CD1c-positive myeloid dendritic cell (primary cell): Measurements from ENCODE around the gene PDIA5.

Experiments
- DNase-seq: peaks from one replicate; pipeline ENCODE4 v3.0.0-alpha.2; 2016; ENCODE audit errors: extremely low spot score

Gene PDIA5

DNA sequence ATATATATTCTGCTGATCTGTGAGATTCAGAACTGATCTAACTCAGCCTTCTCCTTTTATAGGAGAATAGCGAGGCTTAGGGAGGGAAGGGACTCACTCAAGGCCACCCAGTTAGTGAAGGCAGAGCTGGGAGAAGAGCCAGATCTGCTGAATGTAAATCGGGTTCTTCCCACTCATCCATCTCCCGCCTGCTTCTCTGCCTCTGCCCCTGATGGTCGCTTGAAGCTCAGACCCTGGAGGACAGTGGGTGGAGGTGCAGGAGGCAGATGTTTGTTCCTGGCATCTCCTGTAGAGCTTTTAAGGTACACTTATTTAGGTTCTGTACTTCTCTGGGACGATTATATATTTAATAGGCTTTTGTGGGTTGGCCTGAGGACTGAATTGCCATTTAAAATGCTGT, 4.3 kb downstream of the PDIA5 start:
- no peak for DNase-seq

- DNase-seq: no peak
Measured at GRCh38 chr3:123071581-123071980, 4.8 kb downstream of the PDIA5 start.

DNA sequence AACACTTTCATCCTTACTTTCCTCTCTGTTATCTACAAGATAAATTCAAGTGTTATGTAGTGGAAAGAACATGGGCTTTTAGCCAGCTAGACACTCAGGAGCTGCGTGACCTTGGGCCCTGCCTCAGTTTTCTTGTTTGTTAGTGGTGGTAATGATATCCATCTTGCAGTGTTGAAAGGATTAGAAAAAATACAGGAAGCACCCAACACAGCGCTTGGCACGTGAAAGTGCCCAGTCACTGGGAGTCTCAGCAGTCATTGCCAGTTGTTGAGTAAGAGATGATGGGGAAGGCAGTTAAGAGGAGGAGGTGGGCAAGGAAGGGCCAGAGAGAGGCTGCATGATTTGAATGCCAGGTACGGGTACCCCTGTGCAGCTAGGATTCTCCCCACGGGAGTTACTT, 5.3 kb downstream of the PDIA5 start:
- DNase-seq: peak; percentile 18

DNA sequence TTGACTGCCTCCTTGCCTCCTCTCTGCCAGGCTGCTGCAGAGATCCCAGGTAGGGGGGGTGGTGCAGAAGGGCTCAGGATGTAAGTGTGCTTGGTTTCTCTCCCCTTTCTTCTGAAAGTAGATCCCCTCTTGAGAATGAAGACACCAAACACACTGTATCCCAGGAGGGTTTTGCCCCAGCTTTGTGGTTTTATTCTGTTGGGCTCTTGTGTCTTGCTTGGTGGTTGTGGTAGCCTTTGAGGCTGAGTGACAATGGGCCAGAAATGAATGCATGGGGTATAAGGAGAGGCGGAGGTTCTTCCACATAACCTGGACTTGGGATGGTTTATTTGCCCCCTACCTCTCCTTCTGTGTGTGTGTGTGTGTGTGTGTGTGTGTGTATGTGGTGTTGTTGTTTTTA, 5.7 kb downstream of the PDIA5 start:
- DNase-seq: no peak

- DNase-seq: no peak
Measured at GRCh38 chr3:123075359-123075758, 8.5 kb downstream of the PDIA5 start.

DNA sequence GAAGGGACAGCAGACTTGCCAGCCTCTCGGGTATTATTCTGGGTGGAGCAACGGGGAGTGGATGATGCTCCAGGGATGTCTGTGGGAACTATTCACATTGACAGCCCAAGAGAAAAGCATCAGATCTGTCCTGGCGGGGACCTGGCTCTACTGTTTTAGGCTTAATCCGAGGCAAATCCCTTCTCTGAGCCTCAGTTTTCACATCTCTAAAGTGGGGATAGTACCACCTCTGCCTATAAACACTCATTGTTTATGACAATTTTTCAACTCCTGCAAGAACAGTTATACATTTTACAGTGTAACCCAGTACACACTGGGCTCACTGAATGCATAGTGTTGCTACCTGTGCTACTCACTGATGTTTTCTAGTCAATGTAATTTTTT, 9.3 kb downstream of the PDIA5 start:
- DNase-seq: no peak

GRCh38 chr3:123076496-123077418, 9.9 kb downstream of the PDIA5 start:
- DNase-seq: no peak

DNA sequence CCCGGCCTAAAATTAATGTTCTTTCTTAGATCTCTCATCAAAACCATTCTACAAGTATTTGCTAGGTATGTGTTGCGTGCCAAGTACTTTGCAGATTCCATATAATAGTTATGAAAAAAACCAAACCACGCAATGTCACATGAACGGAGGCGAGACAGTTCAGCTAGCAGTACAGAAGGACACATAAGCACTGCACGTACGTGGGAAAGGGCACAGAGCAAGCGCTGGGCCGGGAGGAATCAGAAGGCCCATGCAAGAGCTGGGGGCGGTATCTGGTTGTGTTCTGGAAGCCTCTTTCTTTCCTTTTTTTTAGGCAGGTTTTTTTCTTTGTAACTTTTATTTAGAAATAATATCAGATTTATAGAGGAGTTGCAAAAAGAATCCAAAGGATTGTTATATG, 11.3 kb downstream of the PDIA5 start:
- no peak for DNase-seq

GRCh38 chr3:123080864-123081562, 14.2 kb downstream of the PDIA5 start:
- no peak for DNase-seq

GRCh38 chr3:123081718-123082369, 15.0 kb downstream of the PDIA5 start:
- no peak for DNase-seq

DNA sequence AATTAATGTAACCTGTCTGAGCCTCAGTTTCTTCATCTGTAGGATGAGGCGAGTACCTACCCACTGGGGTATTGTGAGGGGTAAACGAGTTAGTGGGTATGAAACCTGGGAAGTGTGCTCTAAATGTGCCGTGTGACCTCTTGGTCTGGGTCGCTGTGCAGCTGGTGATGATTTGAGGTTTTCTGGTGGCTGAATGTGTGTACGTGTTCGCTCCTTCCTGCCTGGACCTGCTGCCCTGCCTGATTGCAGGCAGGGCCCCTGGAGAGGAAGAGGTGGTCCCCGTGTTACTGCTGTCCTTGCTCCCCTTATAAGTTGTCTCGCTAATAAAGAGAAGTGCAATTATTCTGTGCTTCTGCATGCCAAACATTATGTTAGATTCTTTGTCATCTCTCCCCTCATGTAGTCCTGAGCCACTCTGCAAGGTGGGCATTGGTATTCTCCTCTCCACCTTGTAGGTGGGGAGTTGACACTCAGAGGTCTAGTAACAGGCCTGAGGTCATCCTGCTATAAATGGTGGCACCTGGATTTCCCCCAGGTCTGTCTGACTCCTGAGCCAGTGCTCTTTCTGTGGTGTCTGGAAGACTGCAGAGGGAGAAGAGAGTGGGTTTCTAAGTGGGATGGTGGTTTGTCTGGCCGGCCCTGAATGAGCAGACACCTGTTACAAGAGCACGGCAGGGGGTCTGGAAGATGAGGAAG, 15.7 kb downstream of the PDIA5 start:
- DNase-seq: no peak

DNA sequence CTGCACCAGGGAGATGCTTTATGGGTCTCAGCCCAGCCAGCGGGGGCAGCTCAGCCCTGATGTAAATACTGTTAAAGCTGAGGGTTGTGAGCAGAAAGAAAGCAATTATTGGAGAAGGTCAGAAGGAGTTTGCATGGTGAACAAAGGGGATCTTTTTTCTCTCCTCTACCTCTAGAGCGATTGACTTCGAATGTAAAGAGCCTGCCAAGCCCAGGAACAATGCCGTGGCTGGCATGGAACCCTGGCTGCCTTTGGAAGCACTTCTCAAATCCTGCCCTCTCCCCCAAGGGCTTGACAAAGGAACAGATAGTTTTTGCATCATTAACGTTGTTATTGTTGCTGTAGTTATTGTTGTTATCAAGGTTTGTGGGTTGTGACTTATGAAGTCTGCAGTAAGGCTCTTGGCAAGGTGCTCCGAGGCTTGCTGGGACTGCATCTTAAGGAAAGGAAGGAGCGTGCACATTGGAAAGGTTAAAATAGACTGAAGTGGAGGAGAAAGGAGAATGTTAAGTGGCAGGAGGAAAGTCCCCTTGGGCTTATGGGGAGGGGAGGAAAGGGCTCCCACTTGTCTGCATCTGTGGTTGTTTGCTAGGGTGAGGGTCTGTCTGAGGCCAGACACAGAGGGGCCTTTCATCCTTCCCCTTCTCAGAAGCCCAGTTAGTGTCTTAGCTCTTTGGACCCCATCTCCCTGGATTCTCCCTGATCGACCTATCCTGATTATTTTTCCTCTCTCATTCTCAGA, 16.7 kb downstream of the PDIA5 start:
- DNase-seq: no peak

DNA sequence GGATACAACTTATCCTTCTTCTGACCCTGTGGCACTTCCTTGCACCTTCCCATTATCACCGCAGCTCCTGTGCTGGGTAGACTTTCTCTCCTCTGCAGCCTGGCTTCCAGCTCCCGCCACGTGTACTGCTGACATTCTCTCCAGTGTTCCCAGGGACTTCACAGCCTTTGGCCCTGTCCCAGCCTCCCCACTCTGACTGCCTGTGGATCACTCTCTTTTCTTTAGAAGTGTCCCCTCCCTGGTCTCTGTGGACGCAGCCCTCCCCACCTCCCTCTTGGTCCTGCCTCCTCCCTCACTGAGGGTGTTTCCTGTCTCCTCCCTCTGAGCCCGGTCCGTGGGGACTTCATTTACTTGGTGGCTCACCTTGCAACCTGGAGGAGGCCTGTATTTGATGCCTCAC, 17.4 kb downstream of the PDIA5 start:
- DNase-seq: no peak

DNA sequence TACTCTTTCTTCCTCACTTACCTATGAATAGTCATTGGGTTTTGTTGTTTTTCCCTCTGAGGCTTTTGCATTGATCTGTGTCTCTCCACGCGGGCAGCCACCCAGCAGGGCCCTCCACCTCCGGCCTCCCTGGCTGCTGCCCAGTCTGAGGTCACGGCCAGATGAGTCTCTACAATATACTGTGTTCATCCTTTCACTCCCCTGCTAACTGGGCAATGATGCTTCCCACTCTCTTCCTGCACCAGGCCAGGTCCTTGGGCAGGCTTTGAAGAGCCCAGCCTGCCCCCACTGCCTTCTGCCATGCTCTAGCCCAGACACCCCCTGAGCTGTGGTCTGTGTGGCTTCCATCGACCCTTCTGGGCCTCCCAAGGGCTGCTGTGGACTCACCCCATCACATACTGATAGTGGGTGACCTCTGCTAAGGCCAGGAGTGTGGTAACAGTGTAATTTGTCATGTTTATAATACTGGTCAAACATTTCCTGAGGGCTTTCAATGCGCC, 18.0 kb downstream of the PDIA5 start:
- DNase-seq: no peak

DNA sequence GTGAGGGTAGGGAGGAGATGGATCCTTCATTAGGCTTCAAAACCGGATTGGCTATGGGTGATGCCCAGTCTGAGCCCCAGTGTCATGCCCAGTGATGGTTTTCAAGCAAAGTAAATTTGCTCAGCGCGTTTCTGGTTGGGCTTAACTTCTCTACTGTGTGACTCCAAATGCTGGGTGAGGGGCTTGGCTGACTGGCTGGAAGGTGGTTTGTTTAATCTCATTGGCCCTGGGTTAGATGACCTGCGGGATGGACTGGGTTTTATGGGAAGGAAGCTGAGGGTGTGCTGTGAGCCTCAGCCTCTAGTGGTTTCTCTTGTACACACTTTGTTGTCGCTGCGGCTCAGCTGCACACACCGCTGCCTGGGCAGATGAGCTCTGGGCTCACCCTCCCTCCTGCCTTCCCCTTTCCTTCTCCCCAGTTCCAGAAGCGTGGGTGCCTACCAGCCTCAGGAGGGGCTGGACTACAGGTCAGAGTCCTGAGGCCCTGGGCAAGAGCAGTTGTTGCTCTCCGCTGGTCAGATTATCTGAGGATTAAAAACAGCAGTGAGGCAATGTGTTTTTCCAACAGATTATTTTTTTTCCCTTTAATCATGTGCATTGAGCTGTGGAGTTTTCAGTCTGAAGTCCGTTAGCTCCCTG, 18.6 kb downstream of the PDIA5 start:
- DNase-seq: no peak

GRCh38 chr3:123085932-123086627, 19.3 kb downstream of the PDIA5 start:
- DNase-seq: no peak

DNA sequence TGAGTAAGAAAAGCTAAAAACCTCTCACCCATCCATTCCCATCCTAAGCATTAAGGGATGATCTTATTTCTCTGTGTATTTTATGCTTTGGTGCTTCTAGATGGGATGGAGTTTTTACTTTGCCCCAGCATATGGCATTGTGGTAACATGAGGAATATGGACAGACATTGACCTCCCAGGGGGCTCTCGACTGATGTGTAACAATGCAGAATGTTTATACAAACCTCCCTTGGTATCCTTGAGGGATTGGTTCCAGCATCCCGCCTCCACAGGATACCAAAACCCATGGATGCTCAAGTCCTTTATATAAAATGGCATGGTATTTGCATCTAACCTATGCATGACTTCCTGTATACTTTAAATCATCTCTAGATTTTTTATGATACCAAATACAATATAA, 21.6 kb downstream of the PDIA5 start:
- no peak for DNase-seq

DNA sequence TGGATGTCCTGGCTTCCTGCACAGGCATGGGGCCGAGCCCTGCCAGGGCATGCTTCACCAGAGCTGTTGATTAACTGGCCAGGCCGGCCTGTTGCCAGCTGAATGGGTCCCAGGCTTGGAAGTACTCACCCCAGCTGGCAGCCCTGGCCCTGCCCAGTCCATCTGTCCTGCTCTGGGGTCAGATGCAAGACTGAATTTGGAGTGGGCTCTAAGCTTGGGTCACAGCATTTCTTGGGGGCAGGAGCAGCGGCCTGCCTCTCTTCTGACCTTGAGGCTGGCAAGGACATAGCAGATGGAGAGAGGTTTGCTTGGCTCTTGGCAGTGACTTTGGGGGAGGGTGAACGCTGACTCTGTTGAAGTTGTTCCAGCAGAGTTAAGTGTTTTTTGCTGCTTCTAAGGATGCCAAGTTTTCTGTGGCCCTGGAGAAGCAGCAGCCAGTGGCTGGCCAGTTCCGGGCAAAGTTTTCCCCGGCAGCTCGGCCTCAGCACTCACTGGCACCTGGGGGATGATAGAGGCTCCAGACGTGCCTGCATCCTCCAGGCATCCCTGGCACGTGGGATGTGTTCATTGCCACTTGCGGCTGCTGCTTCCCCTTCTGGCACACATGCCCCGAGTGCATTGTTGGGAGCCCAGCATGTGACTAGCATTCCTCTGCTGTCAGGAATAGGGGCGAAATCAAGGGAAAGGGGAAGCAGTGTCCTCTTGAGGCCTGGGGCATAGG, 22.9 kb downstream of the PDIA5 start:
- no peak for DNase-seq

DNA sequence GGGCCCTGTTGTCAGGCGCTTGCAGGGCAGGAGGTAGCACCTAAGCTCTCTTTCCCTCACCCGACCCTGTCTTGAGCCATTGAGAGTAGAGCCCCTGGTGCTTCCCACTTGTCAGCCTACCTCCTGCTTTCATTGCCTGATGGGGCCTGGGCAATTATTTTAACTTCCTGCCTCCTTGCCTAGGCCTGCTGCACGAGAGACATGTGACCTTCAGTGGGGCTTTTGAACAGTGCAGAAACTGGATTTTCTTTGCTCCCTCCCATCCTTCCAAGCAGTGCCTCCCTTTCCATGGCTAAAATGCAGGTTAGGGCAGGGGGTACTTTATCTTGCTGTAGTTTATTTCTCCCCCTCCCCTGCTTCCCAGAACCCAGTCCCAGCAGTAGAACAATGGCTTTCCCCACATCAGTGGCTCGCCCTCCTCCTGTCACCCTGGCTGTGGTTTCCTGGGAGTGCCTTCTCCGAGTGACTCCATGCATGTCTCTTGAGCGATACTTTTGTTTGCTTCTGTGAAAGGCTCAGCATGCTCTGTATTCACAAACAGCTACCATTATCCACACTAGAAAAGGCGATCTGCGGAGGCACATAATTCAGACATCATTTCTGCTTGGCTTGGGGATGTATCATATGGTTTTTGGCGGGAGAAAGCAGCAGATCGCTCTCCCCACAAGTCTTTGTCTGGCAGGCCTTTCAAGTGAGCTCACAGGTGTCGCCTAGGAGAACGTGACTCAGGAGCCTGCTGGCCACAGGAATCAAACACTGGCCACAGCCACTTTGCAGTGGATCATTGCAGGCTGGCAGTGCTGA, 24.1 kb downstream of the PDIA5 start:
- no peak for DNase-seq
